PC-9 (cell line): ENCODE measurements around the gene LRP1B. TPM values are rescaled to one million over a fixed set of nuclear protein-coding genes. Genes with fewer than 3 reads are reported as not detected.

Experiments
- BruUV-seq: library from RNA; stranded (reverse); fragments of 400-500 nt; replicated peaks from 2 replicates; lab custom pipeline; 2021; lab: Mats Ljungman, UMichigan
- CTCF ChIA-PET: fragments of 300-600 bp; sonication (Branson Sonifier 250); formaldehyde crosslinking; loops from one replicate; lab custom pipeline; 2022; ENCODE audit warnings: antibody characterized with exemption; lab: Charles Lee
- POLR2A ChIA-PET: fragments of 300-600 bp; sonication (Branson Sonifier 250); formaldehyde crosslinking; loops from one replicate; lab custom pipeline; 2022; ENCODE audit warnings: antibody characterized with exemption; ENCODE audit not compliant: unreplicated experiment; lab: Charles Lee
- DNase-seq, 2 experiments: peaks; one replicate each; pipeline versions ENCODE4 v3.0.0 to v3.0.0-alpha.2; 2015 to 2022; ENCODE audit warnings: mixed read lengths in 1 of 2
- H2AFZ ChIP-seq: fragments of 200-600 bp; sonication (generic); 2 replicates; pipeline ENCODE4 v1.8.1; 2017; ENCODE audit warnings: antibody characterized with exemption
- H3F3A ChIP-seq: fragments of 200-600 bp; sonication (generic); 2 replicates; pipeline ENCODE4 v1.8.1; 2017; ENCODE audit warnings: antibody characterized with exemption, mild to moderate bottlenecking, low read depth; ENCODE audit not compliant: insufficient read depth
- H3K27ac ChIP-seq: fragments of 200-600 bp; sonication (generic); 2 replicates; pipeline ENCODE4 v1.6.1; 2016; ENCODE audit warnings: mixed run types
- H3K27me3 ChIP-seq: fragments of 200-600 bp; sonication (generic); 2 replicates; pipeline ENCODE4 v1.6.1; 2016; ENCODE audit warnings: low read depth, mixed run types; ENCODE audit not compliant: insufficient read depth
- H3K36me3 ChIP-seq: fragments of 200-600 bp; sonication (generic); 2 replicates; pipeline ENCODE4 v1.6.1; 2016; ENCODE audit warnings: low read depth, mixed run types
- H3K4me1 ChIP-seq: fragments of 200-600 bp; sonication (generic); replicated peaks from 2 replicates; pipeline ENCODE4 v1.6.1; 2016; ENCODE audit warnings: mixed run types; ENCODE audit not compliant: insufficient read depth
- H3K4me2 ChIP-seq: fragments of 200-600 bp; sonication (generic); 2 replicates; pipeline ENCODE4 v1.6.1; 2017; ENCODE audit warnings: mixed run types
- H3K4me3 ChIP-seq: fragments of 200-600 bp; sonication (generic); 2 replicates; pipeline ENCODE4 v1.6.1; 2016; ENCODE audit warnings: mixed run types
- H3K79me2 ChIP-seq: fragments of 200-600 bp; sonication (generic); 2 replicates; pipeline ENCODE4 v1.6.1; 2017; ENCODE audit warnings: low read depth, mixed run types
- H3K9me2 ChIP-seq: fragments of 200-600 bp; sonication (generic); 2 replicates; pipeline ENCODE4 v1.8.1; 2017; ENCODE audit warnings: mild to moderate bottlenecking; ENCODE audit not compliant: insufficient read depth
- H3K9me3 ChIP-seq: fragments of 200-600 bp; sonication (generic); 2 replicates; pipeline ENCODE4 v1.8.1; 2016; ENCODE audit warnings: low read depth; ENCODE audit not compliant: insufficient read depth
- H4K20me1 ChIP-seq: fragments of 200-600 bp; sonication (generic); 2 replicates; pipeline ENCODE4 v1.8.1; 2017; ENCODE audit not compliant: insufficient read depth
- EZH2 ChIP-seq: fragments of 200-600 bp; sonication (generic); IDR thresholded peaks from 2 replicates; pipeline ENCODE4 v1.8.0; 2017; ENCODE audit warnings: antibody characterized with exemption, low read depth
- intact Hi-C: fragments of 100-400 bp; cut with micrococcal nuclease; formaldehyde crosslinking; loops from one replicate; pipeline ENCODE4 v1.10.0; 2022; ENCODE audit not compliant: unreplicated experiment
- total RNA-seq: library from RNA; stranded (reverse); gene quantifications from 2 replicates; pipeline ENCODE4 v1.2.3, GENCODE V29; 2021
- TF ChIP-seq, protein P1 (sequence below): fragments of 200-600 bp; sonication (generic); conservative IDR thresholded peaks from 2 replicates; pipeline ENCODE4 v1.6.1; 2017; ENCODE audit warnings: mixed run types, antibody characterized with exemption, mild to moderate bottlenecking, moderate library complexity

LRP1B gene
- total RNA-seq, 1 experiment from 2014 or later: 1.7 TPM

DNA sequence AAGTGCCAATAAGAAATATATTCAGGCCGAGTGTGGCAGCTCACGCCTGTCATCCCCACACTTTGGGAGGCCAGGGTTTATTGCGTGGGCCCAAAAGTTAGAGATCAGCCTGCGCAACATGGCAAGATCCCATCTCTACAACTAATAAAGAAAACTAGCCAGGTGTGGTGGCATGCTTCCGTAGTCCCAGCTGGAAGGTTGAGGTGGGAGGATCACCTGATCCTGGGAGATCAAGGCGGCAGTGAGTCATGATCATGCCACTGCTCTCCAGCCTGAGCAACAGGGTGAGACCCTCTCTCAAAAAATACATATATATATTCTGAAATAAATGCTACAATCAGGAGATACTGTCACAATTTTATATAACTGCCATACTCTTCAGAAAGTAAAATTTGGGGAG lies 1745.9 kb downstream of the LRP1B start:
- Histone ChIP-seq H3K79me2 (no peaks in the 10 kb centered on the region), H3F3A (no peaks in the 10 kb centered on the region), H3K4me1 (no peaks in the 10 kb centered on the region), H3K36me3 (no peaks in the 10 kb centered on the region), H2AFZ (no peak overlapping the region), H3K9me3 (no peaks in the 10 kb centered on the region), H3K4me3 (no peak overlapping the region), H3K9me2 (no peaks in the 10 kb centered on the region), H3K27me3 (no peaks in the 10 kb centered on the region), H3K27ac (no peak overlapping the region), H4K20me1 (no peaks in the 10 kb centered on the region), H3K4me2 (no peak overlapping the region)
- DNase-seq: no peak
- ChIA-PET CTCF (no interaction called here), POLR2A (no interaction called here)
- TF ChIP-seq, protein P1, sequence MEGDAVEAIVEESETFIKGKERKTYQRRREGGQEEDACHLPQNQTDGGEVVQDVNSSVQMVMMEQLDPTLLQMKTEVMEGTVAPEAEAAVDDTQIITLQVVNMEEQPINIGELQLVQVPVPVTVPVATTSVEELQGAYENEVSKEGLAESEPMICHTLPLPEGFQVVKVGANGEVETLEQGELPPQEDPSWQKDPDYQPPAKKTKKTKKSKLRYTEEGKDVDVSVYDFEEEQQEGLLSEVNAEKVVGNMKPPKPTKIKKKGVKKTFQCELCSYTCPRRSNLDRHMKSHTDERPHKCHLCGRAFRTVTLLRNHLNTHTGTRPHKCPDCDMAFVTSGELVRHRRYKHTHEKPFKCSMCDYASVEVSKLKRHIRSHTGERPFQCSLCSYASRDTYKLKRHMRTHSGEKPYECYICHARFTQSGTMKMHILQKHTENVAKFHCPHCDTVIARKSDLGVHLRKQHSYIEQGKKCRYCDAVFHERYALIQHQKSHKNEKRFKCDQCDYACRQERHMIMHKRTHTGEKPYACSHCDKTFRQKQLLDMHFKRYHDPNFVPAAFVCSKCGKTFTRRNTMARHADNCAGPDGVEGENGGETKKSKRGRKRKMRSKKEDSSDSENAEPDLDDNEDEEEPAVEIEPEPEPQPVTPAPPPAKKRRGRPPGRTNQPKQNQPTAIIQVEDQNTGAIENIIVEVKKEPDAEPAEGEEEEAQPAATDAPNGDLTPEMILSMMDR: no peak
- no peak for TF ChIP-seq EZH2
- intact Hi-C loops: no loop called here
- BruUV-seq: no TSS peak

DNA sequence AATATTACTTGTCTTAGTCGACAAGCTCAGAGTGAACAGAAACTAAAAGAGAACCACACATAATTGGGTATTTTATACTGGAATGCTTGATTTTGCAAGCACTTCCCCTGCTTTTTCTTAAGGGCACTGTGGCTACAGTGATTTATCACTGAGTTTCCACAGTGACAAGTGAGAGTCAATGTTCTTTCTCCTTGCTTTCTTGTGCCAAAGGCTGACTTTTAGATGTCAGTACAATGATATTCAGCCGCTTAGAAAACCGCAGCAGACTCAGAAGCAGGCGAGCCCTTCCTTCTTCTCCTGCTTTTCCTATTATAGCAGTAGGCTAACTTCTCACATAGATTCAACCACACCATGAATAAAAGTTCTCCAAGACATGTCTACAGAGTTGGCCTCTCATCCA lies 1747.0 kb downstream of the LRP1B start:
- H3K4me3 ChIP-seq: no peak overlapping the region
- DNase-seq: no peak
- intact Hi-C loops: no loop called here
- no peaks in the 10 kb centered on the region for H3F3A ChIP-seq
- H3K36me3 ChIP-seq: no peaks in the 10 kb centered on the region
- no TSS peak for BruUV-seq
- H3K79me2 ChIP-seq: no peaks in the 10 kb centered on the region
- TF ChIP-seq, protein P1: no peak
- TF ChIP-seq EZH2: no peak
- H3K27me3 ChIP-seq: no peaks in the 10 kb centered on the region
- ChIA-PET POLR2A (no interaction called here), CTCF (no interaction called here)
- H2AFZ ChIP-seq: no peak overlapping the region
- no peak overlapping the region for H3K27ac ChIP-seq
- H4K20me1 ChIP-seq: no peaks in the 10 kb centered on the region
- H3K9me2 ChIP-seq: no peaks in the 10 kb centered on the region
- H3K4me1 ChIP-seq: no peaks in the 10 kb centered on the region
- H3K9me3 ChIP-seq: no peaks in the 10 kb centered on the region
- H3K4me2 ChIP-seq: no peak overlapping the region

DNA sequence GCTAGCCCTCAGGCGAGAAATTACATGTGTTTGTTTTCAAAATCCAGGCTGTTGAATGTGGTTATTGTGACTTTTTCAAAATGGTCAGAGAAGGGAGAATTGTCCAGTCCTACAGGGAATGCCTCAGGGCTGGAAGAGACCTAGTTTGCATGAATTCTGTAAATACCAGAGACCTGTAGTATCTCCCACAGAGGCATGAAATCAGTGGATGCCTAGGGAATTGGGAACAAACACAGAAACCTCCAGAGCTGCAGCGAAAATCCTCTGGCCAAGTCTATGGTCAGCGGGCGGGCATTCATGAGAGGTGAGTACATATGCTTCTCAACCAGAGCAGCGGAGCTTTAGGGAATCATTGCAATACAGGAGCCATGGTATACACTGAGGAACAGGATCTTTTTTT lies 1754.1 kb downstream of the LRP1B start:
- H3K27ac ChIP-seq: no peak overlapping the region
- H3K4me3 ChIP-seq: no peak overlapping the region
- H3K4me2 ChIP-seq: no peak overlapping the region
- ChIA-PET CTCF (no interaction called here), POLR2A (no interaction called here)
- no peaks in the 10 kb centered on the region for H3K9me2 ChIP-seq
- H3K79me2 ChIP-seq: no peaks in the 10 kb centered on the region
- no peaks in the 10 kb centered on the region for H3K4me1 ChIP-seq
- DNase-seq: no peak
- TF ChIP-seq, protein P1: no peak
- no peak for TF ChIP-seq EZH2
- intact Hi-C loops: no loop called here
- H3F3A ChIP-seq: no peaks in the 10 kb centered on the region
- H2AFZ ChIP-seq: no peak overlapping the region
- H3K27me3 ChIP-seq: no peaks in the 10 kb centered on the region
- no peaks in the 10 kb centered on the region for H4K20me1 ChIP-seq
- BruUV-seq: no TSS peak
- no peaks in the 10 kb centered on the region for H3K9me3 ChIP-seq
- H3K36me3 ChIP-seq: no peaks in the 10 kb centered on the region
